Choroid plexus epithelial cell (primary cell): ENCODE data around the gene SLC25A30.
"Not testable (repeated sequence)": the region's sequence is repeated elsewhere in the genome, so short reads cannot be mapped to it uniquely, and the experiment has no call there.

ENCODE experiments used
- DNase-seq: peaks from one replicate; pipeline ENCODE4 v3.0.0-alpha.2; 2010; ENCODE audit warnings: low read depth
- H3K4me3 ChIP-seq: 2 replicates; pipeline ENCODE4 v1.5.1; 2011; ENCODE audit warnings: low read depth, mild to moderate bottlenecking, control low read depth, low read length, moderate library complexity
- CTCF ChIP-seq: conservative IDR thresholded peaks from 2 replicates; pipeline ENCODE4 v1.5.1; 2011; ENCODE audit warnings: low read depth, mild to moderate bottlenecking, control low read depth, inconsistent platforms, low read length, moderate library complexity

The SLC25A30 gene

GRCh38 chr13:45392811-45393210 lies 25.4 kb downstream of the SLC25A30 start:
- TF ChIP-seq CTCF: no peak
- H3K4me3 ChIP-seq: no peak overlapping the region
- DNase-seq: no peak

GRCh38 chr13:45391926-45392325 lies 26.2 kb downstream of the SLC25A30 start:
- no peak for DNase-seq
- TF ChIP-seq CTCF: no peak
- H3K4me3 ChIP-seq: no peak overlapping the region

- H3K4me3 ChIP-seq, DNase-seq: not testable (repeated sequence)
Observed at GRCh38 chr13:45391128-45391527, 27.0 kb downstream of the SLC25A30 start.

GRCh38 chr13:45390348-45390747 lies 27.8 kb downstream of the SLC25A30 start:
- not testable (repeated sequence) for DNase-seq, H3K4me3 ChIP-seq

- no peak for DNase-seq
- TF ChIP-seq CTCF: no peak
- H3K4me3 ChIP-seq: no peak overlapping the region
Observed at GRCh38 chr13:45388664-45389063, 29.5 kb downstream of the SLC25A30 start.

GRCh38 chr13:45386892-45387575 lies 31.1 kb downstream of the SLC25A30 start:
- H3K4me3 ChIP-seq, DNase-seq: not testable (repeated sequence)

- TF ChIP-seq CTCF: no peak
- H3K4me3 ChIP-seq: no peak overlapping the region
- DNase-seq: no peak
Observed at GRCh38 chr13:45385907-45386553, 32.1 kb downstream of the SLC25A30 start.

GRCh38 chr13:45385320-45385719 lies 32.9 kb downstream of the SLC25A30 start:
- H3K4me3 ChIP-seq: no peak overlapping the region
- DNase-seq: no peak
- TF ChIP-seq CTCF: no peak
